ENCODE results near the gene LMOD1. TPM values are rescaled to one million over a fixed set of nuclear protein-coding genes. Genes with fewer than 3 reads are reported as not detected.

Gene LMOD1
- total and polyA plus RNA-seq, 2 donors from 2014 or later = 9.5 to 33.3 TPM

DNA sequence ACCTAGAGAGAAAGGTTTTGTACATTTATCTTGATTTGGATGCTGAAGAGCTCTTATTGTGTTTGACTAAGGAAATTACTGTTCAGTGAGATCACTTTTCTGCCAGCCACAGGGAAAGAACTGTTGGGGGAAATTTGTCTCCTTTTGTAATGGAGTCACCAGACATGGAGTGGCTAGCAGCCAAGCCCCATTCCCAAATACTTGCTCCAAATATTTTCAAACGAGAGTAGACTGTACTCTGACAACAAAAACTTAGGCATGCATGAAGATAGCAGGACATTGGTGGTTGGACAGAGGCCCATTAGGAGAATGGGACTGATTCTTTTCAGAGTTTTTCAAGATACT, 96.3 kb downstream of the LMOD1 start:
- DNase-seq (no peak), FAIRE-seq (no peak)
- H3K27ac ChIP-seq (ENCODE audit: low read depth in 2 of 2, low read length in 2 of 2) = no peak overlapping the region
- no peak overlapping the region for H3K4me3 ChIP-seq (ENCODE audit: low read length in 3 of 3)
- H3K36me3 ChIP-seq (ENCODE audit: control insufficient read depth in 2 of 3, insufficient read depth in 3 of 3, low read length in 3 of 3) = peaks cover 20 to 40% (median 25%) of the 10 kb centered on the region in 3 donors
- no peaks in the 10 kb centered on the region for H3K9me3 ChIP-seq (ENCODE audit: control insufficient read depth in 2 of 3, insufficient read depth in 1 of 3, low read length in 3 of 3)
- no peaks in the 10 kb centered on the region for H3K4me1 ChIP-seq (ENCODE audit: control insufficient read depth in 2 of 3, insufficient read depth in 2 of 3, low read depth in 1 of 3, low read length in 3 of 3)
- H3K27me3 ChIP-seq (ENCODE audit: control insufficient read depth, insufficient read depth, low read length) = no peaks in the 10 kb centered on the region
- no peak overlapping the region for H3K9ac ChIP-seq (ENCODE audit: low read length in 3 of 3)
- TF ChIP-seq, protein P1, sequence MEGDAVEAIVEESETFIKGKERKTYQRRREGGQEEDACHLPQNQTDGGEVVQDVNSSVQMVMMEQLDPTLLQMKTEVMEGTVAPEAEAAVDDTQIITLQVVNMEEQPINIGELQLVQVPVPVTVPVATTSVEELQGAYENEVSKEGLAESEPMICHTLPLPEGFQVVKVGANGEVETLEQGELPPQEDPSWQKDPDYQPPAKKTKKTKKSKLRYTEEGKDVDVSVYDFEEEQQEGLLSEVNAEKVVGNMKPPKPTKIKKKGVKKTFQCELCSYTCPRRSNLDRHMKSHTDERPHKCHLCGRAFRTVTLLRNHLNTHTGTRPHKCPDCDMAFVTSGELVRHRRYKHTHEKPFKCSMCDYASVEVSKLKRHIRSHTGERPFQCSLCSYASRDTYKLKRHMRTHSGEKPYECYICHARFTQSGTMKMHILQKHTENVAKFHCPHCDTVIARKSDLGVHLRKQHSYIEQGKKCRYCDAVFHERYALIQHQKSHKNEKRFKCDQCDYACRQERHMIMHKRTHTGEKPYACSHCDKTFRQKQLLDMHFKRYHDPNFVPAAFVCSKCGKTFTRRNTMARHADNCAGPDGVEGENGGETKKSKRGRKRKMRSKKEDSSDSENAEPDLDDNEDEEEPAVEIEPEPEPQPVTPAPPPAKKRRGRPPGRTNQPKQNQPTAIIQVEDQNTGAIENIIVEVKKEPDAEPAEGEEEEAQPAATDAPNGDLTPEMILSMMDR (IDR thresholded peaks at IDR 0.05; ENCODE audit: borderline replicate concordance, extremely low read depth, insufficient read depth) = no peak
- intact Hi-C loops (cut with DNase I) = no loop called here

- DNase-seq (no peak), FAIRE-seq (no peak)
- no peaks in the 10 kb centered on the region for H3K9me3 ChIP-seq (ENCODE audit: control insufficient read depth in 2 of 3, insufficient read depth in 1 of 3, low read length in 3 of 3)
- H3K9ac ChIP-seq (ENCODE audit: low read length in 3 of 3) = no peak overlapping the region
- H3K27me3 ChIP-seq (ENCODE audit: control insufficient read depth, insufficient read depth, low read length) = no peaks in the 10 kb centered on the region
- no peak overlapping the region for H3K4me3 ChIP-seq (ENCODE audit: low read length in 3 of 3)
- no peak overlapping the region for H3K27ac ChIP-seq (ENCODE audit: low read depth in 2 of 2, low read length in 2 of 2)
- peaks cover 17 to 35% (median 24%) of the 10 kb centered on the region in 3 donors for H3K36me3 ChIP-seq (ENCODE audit: control insufficient read depth in 2 of 3, insufficient read depth in 3 of 3, low read length in 3 of 3)
- TF ChIP-seq, protein P1 (IDR thresholded peaks at IDR 0.05; ENCODE audit: borderline replicate concordance, extremely low read depth, insufficient read depth) = no peak
- intact Hi-C loops (cut with DNase I) = no loop called here
- H3K4me1 ChIP-seq (ENCODE audit: control insufficient read depth in 2 of 3, insufficient read depth in 2 of 3, low read depth in 1 of 3, low read length in 3 of 3) = no peaks in the 10 kb centered on the region
Measured at GRCh38 chr1:201849372-201850052, 96.8 kb downstream of the LMOD1 start.

DNA sequence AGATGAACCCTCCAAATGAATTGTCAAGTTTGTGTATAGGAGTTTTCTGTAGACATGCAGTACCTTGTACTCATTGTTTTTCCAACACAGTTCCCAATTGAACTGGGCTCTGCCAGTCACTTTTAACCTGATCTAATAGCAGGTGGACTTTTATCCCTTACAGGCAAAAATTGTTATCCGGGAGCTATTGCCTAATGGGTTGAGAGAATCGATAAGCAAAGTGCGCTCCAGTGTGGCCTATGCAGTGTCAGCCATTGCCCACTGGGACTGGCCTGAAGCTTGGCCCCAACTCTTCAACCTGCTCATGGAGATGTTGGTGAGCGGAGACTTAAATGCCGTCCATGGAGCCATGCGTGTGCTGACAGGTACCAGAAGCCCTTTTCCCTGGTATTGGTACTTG, 98.1 kb downstream of the LMOD1 start:
- TF ChIP-seq, protein P1 (IDR thresholded peaks at IDR 0.05; ENCODE audit: borderline replicate concordance, extremely low read depth, insufficient read depth) = no peak
- no peak overlapping the region for H3K4me3 ChIP-seq (ENCODE audit: low read length in 3 of 3)
- no peaks in the 10 kb centered on the region for H3K9me3 ChIP-seq (ENCODE audit: control insufficient read depth in 2 of 3, insufficient read depth in 1 of 3, low read length in 3 of 3)
- no peaks in the 10 kb centered on the region for H3K4me1 ChIP-seq (ENCODE audit: control insufficient read depth in 2 of 3, insufficient read depth in 2 of 3, low read depth in 1 of 3, low read length in 3 of 3)
- FAIRE-seq (no peak), DNase-seq (no peak)
- no peak overlapping the region for H3K9ac ChIP-seq (ENCODE audit: low read length in 3 of 3)
- peaks cover 17 to 25% (median 18%) of the 10 kb centered on the region in 3 donors for H3K36me3 ChIP-seq (ENCODE audit: control insufficient read depth in 2 of 3, insufficient read depth in 3 of 3, low read length in 3 of 3)
- H3K27me3 ChIP-seq (ENCODE audit: control insufficient read depth, insufficient read depth, low read length) = no peaks in the 10 kb centered on the region
- intact Hi-C loops (cut with DNase I) = no loop called here
- no peak overlapping the region for H3K27ac ChIP-seq (ENCODE audit: low read depth in 2 of 2, low read length in 2 of 2)

- no peaks in the 10 kb centered on the region for H3K27me3 ChIP-seq (ENCODE audit: control insufficient read depth, insufficient read depth, low read length)
- no peak for DNase-seq
- H3K36me3 ChIP-seq (ENCODE audit: control insufficient read depth in 2 of 3, insufficient read depth in 3 of 3, low read length in 3 of 3) = peaks cover 11 to 16% (median 11%) of the 10 kb centered on the region in 3 donors
- H3K4me3 ChIP-seq (ENCODE audit: low read length in 3 of 3) = no peak overlapping the region
- H3K4me1 ChIP-seq (ENCODE audit: control insufficient read depth in 2 of 3, insufficient read depth in 2 of 3, low read depth in 1 of 3, low read length in 3 of 3) = no peaks in the 10 kb centered on the region
- TF ChIP-seq, protein P1 (IDR thresholded peaks at IDR 0.05; ENCODE audit: borderline replicate concordance, extremely low read depth, insufficient read depth) = no peak
- no peak overlapping the region for H3K9ac ChIP-seq (ENCODE audit: low read length in 3 of 3)
- H3K27ac ChIP-seq (ENCODE audit: low read depth in 2 of 2, low read length in 2 of 2) = no peak overlapping the region
- intact Hi-C loops (cut with DNase I) = no loop called here
- H3K9me3 ChIP-seq (ENCODE audit: control insufficient read depth in 2 of 3, insufficient read depth in 1 of 3, low read length in 3 of 3) = no peaks in the 10 kb centered on the region
- no peak for FAIRE-seq
Measured at GRCh38 chr1:201847150-201847549, 99.2 kb downstream of the LMOD1 start.
